WTC11 (cell line): ENCODE results near the gene TMEM204. TPM values are rescaled to one million over a fixed set of nuclear protein-coding genes. Genes with fewer than 3 reads are reported as not detected.

Source experiments
- ATAC-seq: fragments of 200-7000 bp; cut with Tn5 transposase; 2 replicates; pipeline ENCODE4 v1.10.0; 2021; ENCODE audit warnings: mild to moderate bottlenecking, moderate library complexity
- CTCF ChIA-PET: fragments of 300-600 bp; sonication (Branson Sonifier 250); formaldehyde crosslinking; loops from one replicate; lab custom pipeline; 2021; ENCODE audit warnings: antibody characterized with exemption; lab: Charles Lee
- POLR2A ChIA-PET: fragments of 350-600 bp; sonication (Branson Sonifier 250); formaldehyde crosslinking; loops from one replicate; lab custom pipeline; 2021; ENCODE audit warnings: antibody characterized with exemption; lab: Charles Lee
- DNase-seq: peaks from one replicate; pipeline ENCODE4 v3.0.0; 2021; ENCODE audit warnings: low spot score
- H3K27ac Mint-ChIP-seq: 2 replicates; pipeline ENCODE4 v1.8.0; 2021; ENCODE audit warnings: mixed read lengths
- H3K27me3 Mint-ChIP-seq: 2 replicates; pipeline ENCODE4 v1.8.0; 2021; ENCODE audit warnings: low read depth, mild to moderate bottlenecking, moderate library complexity, mixed read lengths
- H3K36me3 Mint-ChIP-seq: 2 replicates; pipeline ENCODE4 v1.8.0; 2021; ENCODE audit warnings: mixed read lengths
- H3K4me1 Mint-ChIP-seq: 2 replicates; pipeline ENCODE4 v1.8.0; 2022; ENCODE audit warnings: mixed read lengths
- H3K4me3 Mint-ChIP-seq: 2 replicates; pipeline ENCODE4 v1.8.0; 2021; ENCODE audit warnings: mild to moderate bottlenecking, moderate library complexity, mixed read lengths
- H3K9me3 Mint-ChIP-seq: 2 replicates; pipeline ENCODE4 v1.8.0; 2021; ENCODE audit warnings: mixed read lengths
- CBFB ChIP-seq: sonication (generic); formaldehyde crosslinking; IDR thresholded peaks from 2 replicates; pipeline ENCODE4 v1.8.1; 2022; ENCODE audit warnings: mild to moderate bottlenecking, low read depth, missing genetic modification reagents
- CREB1 ChIP-seq: sonication (generic); formaldehyde crosslinking; IDR thresholded peaks from 2 replicates; pipeline ENCODE4 v1.8.0; 2023; ENCODE audit warnings: mild to moderate bottlenecking, missing genetic modification reagents
- ETV6 ChIP-seq: sonication (generic); formaldehyde crosslinking; IDR thresholded peaks from 2 replicates; pipeline ENCODE4 v1.8.1; 2022; ENCODE audit warnings: mild to moderate bottlenecking, missing genetic modification reagents
- FOXP1 ChIP-seq: sonication (generic); formaldehyde crosslinking; IDR thresholded peaks from 2 replicates; pipeline ENCODE4 v1.8.0; 2022; ENCODE audit warnings: missing genetic modification reagents, mild to moderate bottlenecking, moderate library complexity, borderline replicate concordance
- GTF2I ChIP-seq: fragments of 250-450 bp; sonication (Bioruptor Pico); conservative IDR thresholded peaks from 2 replicates; pipeline ENCODE4 v1.4.0; 2021; ENCODE audit warnings: mild to moderate bottlenecking
- NFYB ChIP-seq: sonication (generic); formaldehyde crosslinking; conservative IDR thresholded peaks from 2 replicates; pipeline ENCODE4 v1.8.0; 2022; ENCODE audit warnings: low read depth, missing genetic modification reagents
- NR1H2 ChIP-seq: sonication (generic); formaldehyde crosslinking; IDR thresholded peaks from 2 replicates; pipeline ENCODE4 v1.9.0; 2021; ENCODE audit warnings: mild to moderate bottlenecking, moderate library complexity, missing genetic modification reagents
- RORB ChIP-seq: fragments of 250-450 bp; sonication (Bioruptor Pico); IDR thresholded peaks from 2 replicates; pipeline ENCODE4 v1.9.0; 2021; ENCODE audit warnings: mild to moderate bottlenecking
- SP1 ChIP-seq: sonication (generic); formaldehyde crosslinking; conservative IDR thresholded peaks from 2 replicates; pipeline ENCODE4 v1.8.1; 2022; ENCODE audit warnings: missing genetic modification reagents
- TEAD4 ChIP-seq: sonication (generic); formaldehyde crosslinking; IDR thresholded peaks from 2 replicates; pipeline ENCODE4 v1.8.0; 2022; ENCODE audit warnings: mild to moderate bottlenecking, missing genetic modification reagents
- TP53 ChIP-seq: sonication (generic); formaldehyde crosslinking; IDR thresholded peaks from 2 replicates; pipeline ENCODE4 v1.8.1; 2023; ENCODE audit warnings: mild to moderate bottlenecking, missing genetic modification reagents
- ZNF317 ChIP-seq: sonication (generic); formaldehyde crosslinking; IDR thresholded peaks from 2 replicates; pipeline ENCODE4 v1.8.1; 2023; ENCODE audit warnings: low read depth, mild to moderate bottlenecking, moderate library complexity, missing genetic modification reagents, borderline replicate concordance
- ZNF396 ChIP-seq: fragments of 250-450 bp; sonication (Bioruptor Pico); IDR thresholded peaks from 2 replicates; pipeline ENCODE4 v1.8.0; 2021; ENCODE audit warnings: mild to moderate bottlenecking, moderate library complexity, borderline replicate concordance
- ZNF671 ChIP-seq: fragments of 250-450 bp; sonication (Bioruptor Pico); IDR thresholded peaks from 2 replicates; pipeline ENCODE4 v1.8.0; 2021; ENCODE audit warnings: mild to moderate bottlenecking
- total RNA-seq: library from RNA; stranded (reverse); gene quantifications from 3 replicates; pipeline ENCODE4 v1.2.3, GENCODE V29; 2021
- TF ChIP-seq, protein P1 (sequence below): fragments of 200-600 bp; IDR thresholded peaks from 2 replicates; pipeline ENCODE4 v1.8.0; 2022; ENCODE audit warnings: antibody characterized with exemption
- TF ChIP-seq, protein P2 (sequence below): sonication (generic); formaldehyde crosslinking; IDR thresholded peaks from 2 replicates; pipeline ENCODE4 v1.8.1; 2022; ENCODE audit warnings: low read depth, missing genetic modification reagents, borderline replicate concordance
- TF ChIP-seq, protein P3 (sequence below): sonication (generic); formaldehyde crosslinking; conservative IDR thresholded peaks from 2 replicates; pipeline ENCODE4 v1.8.1; 2022; ENCODE audit warnings: mild to moderate bottlenecking, missing genetic modification reagents
- TF ChIP-seq, protein P4 (sequence below): sonication (generic); formaldehyde crosslinking; IDR thresholded peaks from 2 replicates; pipeline ENCODE4 v1.8.1; 2022; ENCODE audit warnings: low read depth, mild to moderate bottlenecking, moderate library complexity, missing genetic modification reagents, borderline replicate concordance
- TF ChIP-seq, protein P5 (sequence below): sonication (generic); formaldehyde crosslinking; IDR thresholded peaks from 2 replicates; pipeline ENCODE4 v1.8.0; 2023; ENCODE audit warnings: mild to moderate bottlenecking, missing genetic modification reagents
- TF ChIP-seq, protein P6 (sequence below): sonication (generic); formaldehyde crosslinking; IDR thresholded peaks from 2 replicates; pipeline ENCODE4 v1.8.1; 2022; ENCODE audit warnings: mild to moderate bottlenecking, missing genetic modification reagents, moderate library complexity, borderline replicate concordance
- TF ChIP-seq, protein P7 (sequence below): sonication (generic); formaldehyde crosslinking; IDR thresholded peaks from 2 replicates; pipeline ENCODE4 v1.8.1; 2022; ENCODE audit warnings: mild to moderate bottlenecking, moderate library complexity, missing genetic modification reagents

TMEM204 gene
- total RNA-seq, 1 experiment from 2014 or later = 0.35 TPM

DNA sequence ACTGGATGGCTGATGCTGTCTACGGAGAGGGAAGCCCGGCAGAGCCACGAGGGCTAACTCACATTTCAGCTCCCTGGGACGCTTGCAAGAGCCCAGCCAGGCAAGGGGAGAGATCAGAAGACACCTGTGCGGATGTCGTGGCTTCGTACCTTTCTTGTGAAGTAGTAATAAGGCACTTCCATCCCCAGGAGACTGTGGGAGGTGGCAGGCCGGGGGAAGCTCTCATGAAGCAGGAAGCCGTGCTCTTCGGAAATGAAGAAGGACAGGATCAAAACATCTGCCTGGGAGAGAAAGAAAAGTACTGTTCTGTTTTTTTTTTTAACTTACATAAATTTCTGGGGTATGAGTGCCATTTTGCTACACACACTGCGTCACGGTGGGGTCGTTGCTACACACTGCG, 28.4 kb downstream of the TMEM204 start:
- ATAC-seq = no peak
- no peak overlapping the region; the same call in 1 of the 2 replicates for H3K27ac Mint-ChIP-seq
- ChIA-PET POLR2A (interaction anchor here (1.1 kb wide), 1 partner anchor 48 kb away, joined by 5 read pairs; no protein-coding TSS in a partner anchor), CTCF (interaction anchor here (1.3 kb wide), 1 partner anchor 162 kb away, joined by 4 read pairs; no protein-coding TSS in a partner anchor)
- no peak for DNase-seq
- no peaks in the 10 kb centered on the region for H3K9me3 Mint-ChIP-seq
- no peak for TF ChIP-seq FOXP1
- TF ChIP-seq, protein P1, sequence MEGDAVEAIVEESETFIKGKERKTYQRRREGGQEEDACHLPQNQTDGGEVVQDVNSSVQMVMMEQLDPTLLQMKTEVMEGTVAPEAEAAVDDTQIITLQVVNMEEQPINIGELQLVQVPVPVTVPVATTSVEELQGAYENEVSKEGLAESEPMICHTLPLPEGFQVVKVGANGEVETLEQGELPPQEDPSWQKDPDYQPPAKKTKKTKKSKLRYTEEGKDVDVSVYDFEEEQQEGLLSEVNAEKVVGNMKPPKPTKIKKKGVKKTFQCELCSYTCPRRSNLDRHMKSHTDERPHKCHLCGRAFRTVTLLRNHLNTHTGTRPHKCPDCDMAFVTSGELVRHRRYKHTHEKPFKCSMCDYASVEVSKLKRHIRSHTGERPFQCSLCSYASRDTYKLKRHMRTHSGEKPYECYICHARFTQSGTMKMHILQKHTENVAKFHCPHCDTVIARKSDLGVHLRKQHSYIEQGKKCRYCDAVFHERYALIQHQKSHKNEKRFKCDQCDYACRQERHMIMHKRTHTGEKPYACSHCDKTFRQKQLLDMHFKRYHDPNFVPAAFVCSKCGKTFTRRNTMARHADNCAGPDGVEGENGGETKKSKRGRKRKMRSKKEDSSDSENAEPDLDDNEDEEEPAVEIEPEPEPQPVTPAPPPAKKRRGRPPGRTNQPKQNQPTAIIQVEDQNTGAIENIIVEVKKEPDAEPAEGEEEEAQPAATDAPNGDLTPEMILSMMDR = no peak
- no peak for TF ChIP-seq CREB1 (CRISPR knock-in tag)
- no peak for TF ChIP-seq TEAD4 (CRISPR knock-in tag)
- no peak for TF ChIP-seq GTF2I (CRISPR knock-in tag)
- TF ChIP-seq, protein P2, sequence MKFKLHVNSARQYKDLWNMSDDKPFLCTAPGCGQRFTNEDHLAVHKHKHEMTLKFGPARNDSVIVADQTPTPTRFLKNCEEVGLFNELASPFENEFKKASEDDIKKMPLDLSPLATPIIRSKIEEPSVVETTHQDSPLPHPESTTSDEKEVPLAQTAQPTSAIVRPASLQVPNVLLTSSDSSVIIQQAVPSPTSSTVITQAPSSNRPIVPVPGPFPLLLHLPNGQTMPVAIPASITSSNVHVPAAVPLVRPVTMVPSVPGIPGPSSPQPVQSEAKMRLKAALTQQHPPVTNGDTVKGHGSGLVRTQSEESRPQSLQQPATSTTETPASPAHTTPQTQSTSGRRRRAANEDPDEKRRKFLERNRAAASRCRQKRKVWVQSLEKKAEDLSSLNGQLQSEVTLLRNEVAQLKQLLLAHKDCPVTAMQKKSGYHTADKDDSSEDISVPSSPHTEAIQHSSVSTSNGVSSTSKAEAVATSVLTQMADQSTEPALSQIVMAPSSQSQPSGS (CRISPR knock-in tag) = no peak
- TF ChIP-seq RORB (CRISPR knock-in tag) = no peak
- TF ChIP-seq, protein P3, sequence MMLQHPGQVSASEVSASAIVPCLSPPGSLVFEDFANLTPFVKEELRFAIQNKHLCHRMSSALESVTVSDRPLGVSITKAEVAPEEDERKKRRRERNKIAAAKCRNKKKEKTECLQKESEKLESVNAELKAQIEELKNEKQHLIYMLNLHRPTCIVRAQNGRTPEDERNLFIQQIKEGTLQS (CRISPR knock-in tag) = no peak
- H3K27me3 Mint-ChIP-seq = no peaks in the 10 kb centered on the region
- H3K4me1 Mint-ChIP-seq = peaks cover 19% of the 10 kb centered on the region
- no peak overlapping the region for H3K4me3 Mint-ChIP-seq
- peaks cover 17% of the 10 kb centered on the region for H3K36me3 Mint-ChIP-seq

DNA sequence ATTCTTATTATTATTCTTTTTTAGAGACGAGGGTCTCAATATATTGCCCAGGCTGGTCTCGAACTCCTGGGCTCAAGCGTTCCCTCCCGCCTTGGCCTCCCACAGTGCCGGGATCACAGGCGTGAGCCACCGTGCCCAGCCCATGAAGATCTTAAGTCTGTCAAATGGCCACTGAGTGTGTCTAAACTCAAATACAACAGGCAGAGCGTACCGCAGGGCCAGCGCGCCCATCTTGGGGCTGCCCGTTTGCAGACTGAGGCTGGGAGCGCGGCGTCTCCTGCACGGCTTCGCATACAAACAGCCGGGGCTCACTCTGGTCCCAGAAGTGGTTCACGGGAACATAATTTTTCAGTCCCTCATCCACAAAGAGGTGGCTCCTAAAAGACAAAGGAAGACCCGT, 30.3 kb downstream of the TMEM204 start:
- H3K9me3 Mint-ChIP-seq = no peaks in the 10 kb centered on the region
- POLR2A ChIA-PET = no interaction called here
- H3K4me3 Mint-ChIP-seq = no peak overlapping the region
- no peak for ATAC-seq
- H3K27me3 Mint-ChIP-seq = no peaks in the 10 kb centered on the region
- no peak for TF ChIP-seq NR1H2 (CRISPR knock-in tag)
- TF ChIP-seq ETV6 (CRISPR knock-in tag) = no peak
- TF ChIP-seq, protein P4, sequence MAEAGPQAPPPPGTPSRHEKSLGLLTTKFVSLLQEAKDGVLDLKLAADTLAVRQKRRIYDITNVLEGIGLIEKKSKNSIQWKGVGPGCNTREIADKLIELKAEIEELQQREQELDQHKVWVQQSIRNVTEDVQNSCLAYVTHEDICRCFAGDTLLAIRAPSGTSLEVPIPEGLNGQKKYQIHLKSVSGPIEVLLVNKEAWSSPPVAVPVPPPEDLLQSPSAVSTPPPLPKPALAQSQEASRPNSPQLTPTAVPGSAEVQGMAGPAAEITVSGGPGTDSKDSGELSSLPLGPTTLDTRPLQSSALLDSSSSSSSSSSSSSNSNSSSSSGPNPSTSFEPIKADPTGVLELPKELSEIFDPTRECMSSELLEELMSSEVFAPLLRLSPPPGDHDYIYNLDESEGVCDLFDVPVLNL = no peak
- TF ChIP-seq ZNF317 (CRISPR knock-in tag) = no peak
- TF ChIP-seq, protein P5, sequence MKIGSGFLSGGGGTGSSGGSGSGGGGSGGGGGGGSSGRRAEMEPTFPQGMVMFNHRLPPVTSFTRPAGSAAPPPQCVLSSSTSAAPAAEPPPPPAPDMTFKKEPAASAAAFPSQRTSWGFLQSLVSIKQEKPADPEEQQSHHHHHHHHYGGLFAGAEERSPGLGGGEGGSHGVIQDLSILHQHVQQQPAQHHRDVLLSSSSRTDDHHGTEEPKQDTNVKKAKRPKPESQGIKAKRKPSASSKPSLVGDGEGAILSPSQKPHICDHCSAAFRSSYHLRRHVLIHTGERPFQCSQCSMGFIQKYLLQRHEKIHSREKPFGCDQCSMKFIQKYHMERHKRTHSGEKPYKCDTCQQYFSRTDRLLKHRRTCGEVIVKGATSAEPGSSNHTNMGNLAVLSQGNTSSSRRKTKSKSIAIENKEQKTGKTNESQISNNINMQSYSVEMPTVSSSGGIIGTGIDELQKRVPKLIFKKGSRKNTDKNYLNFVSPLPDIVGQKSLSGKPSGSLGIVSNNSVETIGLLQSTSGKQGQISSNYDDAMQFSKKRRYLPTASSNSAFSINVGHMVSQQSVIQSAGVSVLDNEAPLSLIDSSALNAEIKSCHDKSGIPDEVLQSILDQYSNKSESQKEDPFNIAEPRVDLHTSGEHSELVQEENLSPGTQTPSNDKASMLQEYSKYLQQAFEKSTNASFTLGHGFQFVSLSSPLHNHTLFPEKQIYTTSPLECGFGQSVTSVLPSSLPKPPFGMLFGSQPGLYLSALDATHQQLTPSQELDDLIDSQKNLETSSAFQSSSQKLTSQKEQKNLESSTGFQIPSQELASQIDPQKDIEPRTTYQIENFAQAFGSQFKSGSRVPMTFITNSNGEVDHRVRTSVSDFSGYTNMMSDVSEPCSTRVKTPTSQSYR (CRISPR knock-in tag) = no peak
- TF ChIP-seq CBFB = no peak
- TF ChIP-seq ZNF396 (CRISPR knock-in tag) = no peak
- TF ChIP-seq GTF2I (CRISPR knock-in tag) = no peak
- no peak for TF ChIP-seq ZNF671 (CRISPR knock-in tag)
- TF ChIP-seq, protein P2 (CRISPR knock-in tag) = no peak
- no peak for TF ChIP-seq NFYB (CRISPR knock-in tag)
- no peak for TF ChIP-seq FOXP1
- no peak for TF ChIP-seq TP53
- no peak for TF ChIP-seq SP1 (CRISPR knock-in tag)
- TF ChIP-seq, protein P6, sequence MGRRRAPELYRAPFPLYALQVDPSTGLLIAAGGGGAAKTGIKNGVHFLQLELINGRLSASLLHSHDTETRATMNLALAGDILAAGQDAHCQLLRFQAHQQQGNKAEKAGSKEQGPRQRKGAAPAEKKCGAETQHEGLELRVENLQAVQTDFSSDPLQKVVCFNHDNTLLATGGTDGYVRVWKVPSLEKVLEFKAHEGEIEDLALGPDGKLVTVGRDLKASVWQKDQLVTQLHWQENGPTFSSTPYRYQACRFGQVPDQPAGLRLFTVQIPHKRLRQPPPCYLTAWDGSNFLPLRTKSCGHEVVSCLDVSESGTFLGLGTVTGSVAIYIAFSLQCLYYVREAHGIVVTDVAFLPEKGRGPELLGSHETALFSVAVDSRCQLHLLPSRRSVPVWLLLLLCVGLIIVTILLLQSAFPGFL = no peak
- TF ChIP-seq, protein P7, sequence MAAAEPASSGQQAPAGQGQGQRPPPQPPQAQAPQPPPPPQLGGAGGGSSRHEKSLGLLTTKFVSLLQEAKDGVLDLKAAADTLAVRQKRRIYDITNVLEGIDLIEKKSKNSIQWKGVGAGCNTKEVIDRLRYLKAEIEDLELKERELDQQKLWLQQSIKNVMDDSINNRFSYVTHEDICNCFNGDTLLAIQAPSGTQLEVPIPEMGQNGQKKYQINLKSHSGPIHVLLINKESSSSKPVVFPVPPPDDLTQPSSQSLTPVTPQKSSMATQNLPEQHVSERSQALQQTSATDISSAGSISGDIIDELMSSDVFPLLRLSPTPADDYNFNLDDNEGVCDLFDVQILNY (CRISPR knock-in tag) = no peak
- no peak for DNase-seq
- no peak overlapping the region for H3K27ac Mint-ChIP-seq
- H3K36me3 Mint-ChIP-seq = peaks cover 12% of the 10 kb centered on the region
- CTCF ChIA-PET = no interaction called here
- H3K4me1 Mint-ChIP-seq = peaks cover 7% of the 10 kb centered on the region
